OCI-LY1 (cell line): ENCODE measurements around the gene TNS1.

ENCODE experiments used
- CTCF ChIP-seq: fragments of 200-600 bp; sonication (generic), shearing (Covaris generic); IDR thresholded peaks from 2 replicates; pipeline ENCODE4 v1.5.1; 2017; ENCODE audit warnings: mild to moderate bottlenecking, antibody characterized with exemption, low read length, moderate library complexity, mixed read lengths
- EZH2 ChIP-seq: fragments of 200-600 bp; sonication (generic), shearing (Covaris generic); IDR thresholded peaks from 2 replicates; pipeline ENCODE4 v1.8.0; 2017; ENCODE audit warnings: borderline replicate concordance, mixed run types, mild to moderate bottlenecking, antibody characterized with exemption, low read length, moderate library complexity, mixed read lengths

- TF ChIP-seq CTCF (no peak), EZH2 (no peak)
Measured at GRCh38 chr2:218014706-218015585, 12.2 kb upstream of the TNS1 start.
